HG03280 (cell line): ENCODE data around the gene LRRC51.

ENCODE experiments used
- ATAC-seq: cut with Tn5 transposase; IDR thresholded peaks from one replicate; pipeline ENCODE4 v1.9.1; 2021; ENCODE audit warnings: mild to moderate bottlenecking, moderate library complexity; ENCODE audit not compliant: unreplicated experiment

Gene LRRC51

GRCh38 chr11:72069787-72070251, 10.8 kb upstream of the LRRC51 start:
- no peak for ATAC-seq

- no peak for ATAC-seq
Observed at GRCh38 chr11:72070491-72070890, 10.2 kb upstream of the LRRC51 start.

GRCh38 chr11:72072348-72072747, 8.3 kb upstream of the LRRC51 start:
- ATAC-seq: no peak

- no peak for ATAC-seq
Observed at GRCh38 chr11:72075109-72075508, 5.5 kb upstream of the LRRC51 start.

GRCh38 chr11:72075756-72076155, 4.9 kb upstream of the LRRC51 start:
- ATAC-seq: no peak

GRCh38 chr11:72078477-72078876, 2.2 kb upstream of the LRRC51 start:
- ATAC-seq: no peak

- no peak for ATAC-seq
Observed at GRCh38 chr11:72079819-72080325, 778 bp upstream of the LRRC51 start.

- ATAC-seq: no peak
Observed at GRCh38 chr11:72081184-72081644, 564 bp downstream of the LRRC51 start.

- ATAC-seq: no peak
Observed at GRCh38 chr11:72081821-72082453, 1.3 kb downstream of the LRRC51 start.

GRCh38 chr11:72083414-72083813, 2.8 kb downstream of the LRRC51 start:
- ATAC-seq: no peak

GRCh38 chr11:72084076-72084475, 3.4 kb downstream of the LRRC51 start:
- no peak for ATAC-seq

- ATAC-seq: no peak
Observed at GRCh38 chr11:72084965-72085364, 4.3 kb downstream of the LRRC51 start.

GRCh38 chr11:72085621-72086351, 5.1 kb downstream of the LRRC51 start:
- no peak for ATAC-seq

- no peak for ATAC-seq
Observed at GRCh38 chr11:72088076-72088808, 7.6 kb downstream of the LRRC51 start.

- peak; percentile 57 for ATAC-seq
Observed at GRCh38 chr11:72091292-72091691, 10.6 kb downstream of the LRRC51 start.

GRCh38 chr11:72098741-72099140, 18.1 kb downstream of the LRRC51 start:
- no peak for ATAC-seq

- no peak for ATAC-seq
Observed at GRCh38 chr11:72100009-72100408, 19.4 kb downstream of the LRRC51 start.

- ATAC-seq: no peak
Observed at GRCh38 chr11:72100462-72100861, 19.8 kb downstream of the LRRC51 start.

GRCh38 chr11:72102162-72102561, 21.5 kb downstream of the LRRC51 start:
- ATAC-seq: no peak

- no peak for ATAC-seq
Observed at GRCh38 chr11:72102631-72102945, 21.9 kb downstream of the LRRC51 start.

- peak; percentile 92 for ATAC-seq
Observed at GRCh38 chr11:72102946-72103753, 22.5 kb downstream of the LRRC51 start, which contains the start of gene LAMTOR1. TSS of gene LAMTOR1 (minus strand) at chr11:72103297. CDS start at chr11:72103224, 73 bp downstream.
